Measurements from ENCODE around the gene TMEM271. TPM values are rescaled to one million over a fixed set of nuclear protein-coding genes. Genes with fewer than 3 reads are reported as not detected.
A peak's percentile ranks its signal among the peaks of the same experiment; 100 is the strongest.

TMEM271 gene
- total RNA-seq, 1 donor from 2014 or later, result not detected

DNA sequence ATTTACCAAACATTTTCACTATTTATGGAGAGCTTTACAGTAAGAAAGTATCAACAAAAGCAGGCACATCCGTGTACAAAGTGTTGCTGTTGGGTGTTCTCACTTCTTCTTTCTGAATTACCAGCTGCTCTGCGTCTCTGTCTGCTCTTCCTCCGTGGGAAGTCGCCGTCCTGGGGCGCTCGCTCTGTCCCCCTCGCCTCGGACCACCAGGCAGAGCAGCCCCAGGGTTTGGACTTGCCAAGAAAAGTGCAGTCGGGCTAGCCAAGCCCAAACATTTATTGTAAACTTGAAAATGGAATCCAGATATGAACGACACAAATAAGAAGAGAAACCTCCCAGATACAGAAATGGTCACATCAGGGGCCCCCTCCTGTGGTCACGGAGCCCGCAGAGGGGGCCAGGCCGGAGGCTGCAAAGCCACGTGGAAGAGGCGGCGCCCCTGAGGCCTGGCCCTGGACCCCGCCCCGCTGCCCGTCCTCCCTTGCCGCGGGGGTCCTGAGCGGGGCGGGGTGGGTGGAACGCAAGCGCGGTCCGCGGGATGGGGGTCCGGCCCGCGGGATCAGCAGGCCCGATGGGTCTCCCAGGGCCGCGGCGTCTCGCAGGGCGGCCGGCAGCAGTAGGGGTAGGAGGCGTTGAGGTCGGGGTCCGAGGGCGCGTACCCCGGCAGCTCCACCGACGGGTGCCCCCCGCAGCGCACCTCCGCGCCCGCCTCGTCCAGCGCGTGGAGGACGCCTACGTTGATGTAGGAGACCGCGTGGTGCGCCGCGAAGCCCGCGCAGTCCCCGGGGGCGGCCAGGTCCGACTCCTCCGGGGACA, 1.5 kb downstream of the TMEM271 start:
- no peak overlapping the region for H3K27ac ChIP-seq
- ATAC-seq (no peak), DNase-seq (no peak)
- no peaks in the 10 kb centered on the region for H3K4me1 ChIP-seq
- H3K9me3 ChIP-seq, result no peaks in the 10 kb centered on the region
- no peaks in the 10 kb centered on the region for H3K36me3 ChIP-seq
- no peak overlapping the region for H3K4me3 ChIP-seq
- TF ChIP-seq, protein P1, sequence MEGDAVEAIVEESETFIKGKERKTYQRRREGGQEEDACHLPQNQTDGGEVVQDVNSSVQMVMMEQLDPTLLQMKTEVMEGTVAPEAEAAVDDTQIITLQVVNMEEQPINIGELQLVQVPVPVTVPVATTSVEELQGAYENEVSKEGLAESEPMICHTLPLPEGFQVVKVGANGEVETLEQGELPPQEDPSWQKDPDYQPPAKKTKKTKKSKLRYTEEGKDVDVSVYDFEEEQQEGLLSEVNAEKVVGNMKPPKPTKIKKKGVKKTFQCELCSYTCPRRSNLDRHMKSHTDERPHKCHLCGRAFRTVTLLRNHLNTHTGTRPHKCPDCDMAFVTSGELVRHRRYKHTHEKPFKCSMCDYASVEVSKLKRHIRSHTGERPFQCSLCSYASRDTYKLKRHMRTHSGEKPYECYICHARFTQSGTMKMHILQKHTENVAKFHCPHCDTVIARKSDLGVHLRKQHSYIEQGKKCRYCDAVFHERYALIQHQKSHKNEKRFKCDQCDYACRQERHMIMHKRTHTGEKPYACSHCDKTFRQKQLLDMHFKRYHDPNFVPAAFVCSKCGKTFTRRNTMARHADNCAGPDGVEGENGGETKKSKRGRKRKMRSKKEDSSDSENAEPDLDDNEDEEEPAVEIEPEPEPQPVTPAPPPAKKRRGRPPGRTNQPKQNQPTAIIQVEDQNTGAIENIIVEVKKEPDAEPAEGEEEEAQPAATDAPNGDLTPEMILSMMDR (IDR thresholded peaks at IDR 0.05), result no peak
- intact Hi-C loops (cut with DNase I), result no loop called here
- peaks cover 71% of the 10 kb centered on the region for H3K27me3 ChIP-seq

DNA sequence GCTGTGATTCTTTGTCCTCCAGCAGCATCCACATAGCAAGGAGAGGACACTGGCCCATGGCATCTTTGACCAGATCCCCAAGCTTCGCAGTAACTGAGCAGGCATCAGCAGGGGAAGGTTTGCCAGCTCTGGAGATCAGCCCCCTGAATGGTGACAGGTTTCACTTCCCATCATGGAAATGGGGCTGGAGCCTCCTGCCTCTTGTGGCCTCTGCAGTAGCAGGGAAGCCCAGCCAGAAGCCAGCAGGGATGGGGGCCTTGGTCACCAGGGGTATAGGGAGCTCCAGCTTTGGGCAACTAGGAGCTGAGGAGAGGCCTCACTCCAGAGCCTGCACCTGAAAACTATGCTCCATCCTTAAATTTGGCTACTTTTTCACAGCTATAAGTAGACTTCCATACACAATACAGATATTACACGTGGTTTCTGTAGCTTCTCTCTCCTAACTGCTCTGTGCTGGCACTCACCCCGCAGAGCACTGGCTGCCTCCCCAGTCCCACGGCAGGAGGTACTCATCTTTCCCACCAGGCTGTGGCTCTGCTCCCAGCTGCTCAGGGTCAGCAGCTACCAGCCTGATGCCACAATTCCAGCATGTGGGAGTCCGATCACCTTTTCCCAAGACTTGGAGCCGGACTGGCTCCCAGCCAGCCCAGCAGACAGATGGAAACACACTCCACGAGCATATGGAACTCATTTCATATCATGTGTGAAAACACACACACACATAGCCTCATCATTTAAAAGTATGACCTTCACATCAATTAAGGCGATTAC, 2.8 kb downstream of the TMEM271 start:
- DNase-seq (no peak), ATAC-seq (no peak)
- no peaks in the 10 kb centered on the region for H3K4me1 ChIP-seq
- no peak overlapping the region for H3K27ac ChIP-seq
- no peaks in the 10 kb centered on the region for H3K36me3 ChIP-seq
- H3K9me3 ChIP-seq, result no peaks in the 10 kb centered on the region
- H3K4me3 ChIP-seq, result no peak overlapping the region
- TF ChIP-seq, protein P1 (IDR thresholded peaks at IDR 0.05), result no peak
- H3K27me3 ChIP-seq, result peaks cover 59% of the 10 kb centered on the region
- intact Hi-C loops (cut with DNase I), result no loop called here

DNA sequence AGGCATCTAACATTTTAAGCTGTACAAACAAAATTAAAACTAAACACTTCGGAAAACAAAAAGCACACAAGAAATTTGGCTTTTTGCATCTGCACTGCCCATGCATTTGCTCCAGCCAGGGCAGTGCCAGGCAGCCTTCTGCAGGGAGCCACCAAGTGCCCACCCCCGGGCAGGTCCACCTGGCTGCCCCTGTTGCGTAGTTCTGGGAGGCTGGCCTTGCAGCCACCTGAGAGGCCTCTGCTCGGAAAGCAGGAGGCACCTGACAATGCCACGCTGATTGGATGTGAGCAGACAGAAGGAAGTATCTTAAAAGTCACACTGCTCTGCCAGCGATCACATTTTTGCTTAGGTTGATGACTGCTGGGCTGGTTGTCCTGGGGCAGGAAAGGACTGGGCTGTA, 3.5 kb downstream of the TMEM271 start:
- no peaks in the 10 kb centered on the region for H3K36me3 ChIP-seq
- no peaks in the 10 kb centered on the region for H3K4me1 ChIP-seq
- no peak for DNase-seq
- peaks cover 53% of the 10 kb centered on the region for H3K27me3 ChIP-seq
- intact Hi-C loops (cut with DNase I), result no loop called here
- no peaks in the 10 kb centered on the region for H3K9me3 ChIP-seq
- TF ChIP-seq, protein P1 (IDR thresholded peaks at IDR 0.05), result no peak
- no peak for ATAC-seq
- no peak overlapping the region for H3K27ac ChIP-seq
- H3K4me3 ChIP-seq, result no peak overlapping the region

DNA sequence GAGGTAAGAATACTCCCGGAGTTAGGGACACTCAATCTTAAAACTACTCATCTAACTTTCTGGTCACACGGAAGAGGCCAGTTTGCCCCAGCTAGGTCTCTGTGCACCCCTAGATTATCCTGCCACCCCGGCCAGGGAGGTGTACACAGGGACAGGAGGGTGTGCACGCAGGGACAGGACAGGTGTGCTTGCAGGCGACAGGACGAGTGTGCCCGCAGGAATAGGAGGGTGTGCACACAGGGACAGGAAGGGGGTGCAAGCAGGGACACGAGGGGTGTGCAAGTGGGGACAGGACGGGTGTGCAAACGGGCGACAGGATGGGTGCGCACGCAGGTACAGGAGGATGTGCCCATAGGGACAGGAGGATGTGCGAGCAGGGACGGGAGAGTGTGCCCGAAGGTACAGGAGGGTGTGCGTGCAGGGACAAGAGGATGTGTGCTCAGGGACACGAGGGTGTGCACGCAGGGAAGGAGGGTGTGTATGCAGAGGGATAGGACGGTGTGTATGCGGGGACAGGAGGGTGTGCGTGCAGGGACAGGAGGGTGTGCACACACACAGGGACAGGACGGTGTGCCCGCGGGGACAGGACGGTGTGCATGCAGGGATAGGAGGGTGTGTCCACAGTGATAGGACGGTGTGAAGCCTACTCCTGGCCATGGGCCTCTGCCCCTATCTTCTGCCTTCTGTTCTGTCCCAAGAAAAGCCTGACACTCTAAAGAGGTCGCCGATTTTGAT, 4.1 kb downstream of the TMEM271 start:
- ATAC-seq (no peak), DNase-seq (peak; percentile 51)
- Histone ChIP-seq H3K4me3 (no peak overlapping the region), H3K4me1 (no peaks in the 10 kb centered on the region), H3K27me3 (peaks cover 51% of the 10 kb centered on the region), H3K9me3 (no peaks in the 10 kb centered on the region), H3K27ac (no peak overlapping the region), H3K36me3 (no peaks in the 10 kb centered on the region)
- TF ChIP-seq, protein P1 (IDR thresholded peaks at IDR 0.05), result no peak
- intact Hi-C loops (cut with DNase I), result no loop called here

DNA sequence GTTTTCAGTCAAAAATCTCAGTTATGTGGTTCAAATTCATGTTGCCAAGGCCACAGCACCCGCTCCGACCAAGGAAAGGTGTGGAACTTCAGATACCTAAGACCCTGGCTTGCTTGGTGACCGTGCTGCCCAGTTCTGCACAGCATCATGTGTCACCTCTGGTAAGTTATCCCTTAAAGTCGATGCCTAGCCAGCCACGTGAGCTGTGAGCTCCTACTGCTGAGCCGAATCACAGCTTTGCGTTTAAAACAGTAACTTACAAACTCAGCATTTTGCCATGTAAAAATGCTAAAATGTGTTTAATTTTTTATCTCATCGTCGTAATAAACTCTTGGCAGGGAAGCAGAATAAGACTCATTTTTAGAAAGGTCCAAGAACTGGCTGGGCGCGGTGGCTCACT, 5.3 kb downstream of the TMEM271 start:
- ATAC-seq (no peak), DNase-seq (no peak)
- peaks cover 47% of the 10 kb centered on the region for H3K27me3 ChIP-seq
- H3K27ac ChIP-seq, result no peak overlapping the region
- H3K36me3 ChIP-seq, result no peaks in the 10 kb centered on the region
- no peak overlapping the region for H3K4me3 ChIP-seq
- TF ChIP-seq, protein P1 (IDR thresholded peaks at IDR 0.05), result no peak
- intact Hi-C loops (cut with DNase I), result no loop called here
- no peaks in the 10 kb centered on the region for H3K4me1 ChIP-seq
- no peaks in the 10 kb centered on the region for H3K9me3 ChIP-seq

Measured in upper lobe of right lung (tissue), 1 donor.